ENCODE results near the gene SLC46A1.

DNA sequence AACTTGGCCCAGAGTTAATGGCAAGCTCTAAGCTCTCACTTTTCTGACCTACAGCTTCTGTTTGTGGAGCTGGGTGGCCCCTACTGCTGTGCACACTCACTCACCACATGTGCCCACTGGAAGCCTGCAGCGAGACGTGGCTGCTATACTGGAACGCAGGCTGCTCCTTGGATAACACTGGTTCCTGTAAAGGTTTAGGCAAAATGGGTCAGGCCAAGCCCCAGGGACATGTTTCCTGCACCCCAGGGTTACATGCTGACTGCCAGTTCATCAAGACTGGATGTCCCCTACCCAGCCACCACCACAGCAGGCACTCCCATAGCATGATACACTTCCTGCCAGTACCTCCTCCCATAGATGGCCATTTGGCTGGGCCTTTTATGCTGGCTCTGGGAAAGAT lies 57.0 kb downstream of the SLC46A1 start:
- TF ChIP-seq POLR2AphosphoS5 (IDR thresholded peaks at IDR 0.05; ENCODE audit: low read depth, low read length) = no peak
- TF ChIP-seq POLR2A (IDR thresholded peaks at IDR 0.05; ENCODE audit: low read depth, low read length) = no peak

Measured in GM12892 (cell line).